GM23338 (cell line): ENCODE measurements around the gene CNPY2. TPM values are rescaled to one million over a fixed set of nuclear protein-coding genes. Genes with fewer than 3 reads are reported as not detected.

ENCODE experiments used
- ATAC-seq: fragments of 200-7000 bp; cut with Tn5 transposase; 3 replicates; pipeline ENCODE4 v1.9.1; 2020
- DNase-seq: peaks from one replicate; pipeline ENCODE4 v3.0.0-alpha.2; 2015; ENCODE audit warnings: low spot score
- H2AFZ ChIP-seq: fragments of 200-600 bp; sonication (generic); 2 replicates; pipeline ENCODE4 v1.8.0; 2016; ENCODE audit warnings: antibody characterized with exemption, mild to moderate bottlenecking, moderate library complexity
- H3F3A ChIP-seq: fragments of 200-600 bp; sonication (generic); replicated peaks from 2 replicates; pipeline ENCODE4 v1.8.0; 2017; ENCODE audit warnings: antibody characterized with exemption, mixed run types, low read depth
- H3K27ac ChIP-seq: fragments of 200-600 bp; sonication (generic); 2 replicates; pipeline ENCODE4 v1.6.1; 2016; ENCODE audit warnings: low read depth
- H3K27me3 ChIP-seq: fragments of 200-600 bp; sonication (generic); 2 replicates; pipeline ENCODE4 v1.8.0; 2016; ENCODE audit warnings: mild to moderate bottlenecking, mixed run types, moderate library complexity; ENCODE audit not compliant: insufficient read depth
- H3K36me3 ChIP-seq: fragments of 200-600 bp; sonication (generic); 2 replicates; pipeline ENCODE4 v1.8.0; 2016; ENCODE audit warnings: mild to moderate bottlenecking; ENCODE audit not compliant: insufficient read depth
- H3K4me1 ChIP-seq: fragments of 200-600 bp; sonication (generic); 2 replicates; pipeline ENCODE4 v1.8.0; 2016; ENCODE audit warnings: mild to moderate bottlenecking, moderate library complexity; ENCODE audit not compliant: insufficient read depth
- H3K4me2 ChIP-seq: fragments of 200-600 bp; sonication (generic); 2 replicates; pipeline ENCODE4 v1.7.1; 2017; ENCODE audit warnings: mixed run types
- H3K4me3 ChIP-seq: fragments of 200-600 bp; sonication (generic); 2 replicates; pipeline ENCODE4 v1.6.1; 2016; ENCODE audit warnings: mixed run types
- H3K79me2 ChIP-seq: fragments of 200-600 bp; sonication (generic); replicated peaks from 2 replicates; pipeline ENCODE4 v1.8.0; 2017; ENCODE audit warnings: mild to moderate bottlenecking; ENCODE audit not compliant: insufficient read depth
- H3K9me2 ChIP-seq: fragments of 200-600 bp; sonication (generic); 2 replicates; pipeline ENCODE4 v1.8.0; 2017; ENCODE audit not compliant: insufficient read depth
- H4K20me1 ChIP-seq: fragments of 200-600 bp; sonication (generic); replicated peaks from 2 replicates; pipeline ENCODE4 v1.8.0; 2017; ENCODE audit warnings: mild to moderate bottlenecking; ENCODE audit not compliant: insufficient read depth
- H3K27ac Mint-ChIP-seq: 2 replicates; pipeline ENCODE4 v1.8.0; 2020; ENCODE audit warnings: inconsistent platforms, mild to moderate bottlenecking, moderate library complexity, mixed read lengths
- H3K27me3 Mint-ChIP-seq: 3 replicates; pipeline ENCODE4 v1.8.0; 2022; ENCODE audit warnings: low read depth, mild to moderate bottlenecking, moderate library complexity, mixed read lengths, inconsistent platforms; ENCODE audit not compliant: insufficient read depth, poor library complexity
- H3K36me3 Mint-ChIP-seq: 3 replicates; pipeline ENCODE4 v1.8.0; 2021; ENCODE audit warnings: low read depth, mild to moderate bottlenecking, inconsistent platforms, moderate library complexity, mixed read lengths
- H3K4me1 Mint-ChIP-seq: 3 replicates; pipeline ENCODE4 v1.8.0; 2020; ENCODE audit warnings: mild to moderate bottlenecking, inconsistent platforms, mixed read lengths
- H3K4me3 Mint-ChIP-seq: 3 replicates; pipeline ENCODE4 v1.8.0; 2021; ENCODE audit warnings: moderate library complexity, mild to moderate bottlenecking, inconsistent platforms, mixed read lengths
- H3K9me3 Mint-ChIP-seq: 3 replicates; pipeline ENCODE4 v1.8.0; 2020; ENCODE audit warnings: moderate library complexity, mild to moderate bottlenecking, inconsistent platforms, mixed read lengths
- NANOG ChIP-seq: IDR thresholded peaks from 2 replicates; pipeline ENCODE4 v1.6.1; 2016; ENCODE audit warnings: antibody characterized with exemption, borderline replicate concordance
- STAT1 ChIP-seq: IDR thresholded peaks from one replicate; pipeline ENCODE4 v1.6.1; 2016; ENCODE audit warnings: antibody characterized with exemption; ENCODE audit not compliant: unreplicated experiment
- ZNF331 ChIP-seq: fragments of 250-450 bp; sonication (Bioruptor Pico); IDR thresholded peaks from 2 replicates; pipeline ENCODE4 v1.5.0; 2020; ENCODE audit warnings: low read depth, mild to moderate bottlenecking, moderate library complexity
- polyA plus RNA-seq: library from polyadenylated mRNA; unstranded; fragments of >200 nt; fragmentation: Nextera tagmentation; extraction: Ambion mirVana; gene quantifications from 2 replicates; pipeline ENCODE4 v1.2.1, GENCODE V29; 2016
- total RNA-seq: library from RNA; depleted of rRNA; stranded (reverse); fragments of >200 nt; shearing (Covaris generic); gene quantifications from 2 replicates; pipeline ENCODE4 v1.2.3, GENCODE V29; 2014
- TF ChIP-seq, protein P1 (sequence below): IDR thresholded peaks from 2 replicates; pipeline ENCODE4 v1.6.1; 2016; ENCODE audit warnings: antibody characterized with exemption
- TF ChIP-seq, protein P2 (sequence below), 2 experiments: fragments of 200-600 bp in 1 of 2; sonication (generic) in 1 of 2; conservative IDR thresholded peaks; 2 replicates each; pipeline versions ENCODE4 v1.5.1 to v1.6.1; 2016 to 2017; ENCODE audit warnings: antibody characterized with exemption in 2 of 2, low read depth in 2 of 2, mild to moderate bottlenecking in 2 of 2, moderate library complexity in 1 of 2

Gene CNPY2
- total and polyA plus RNA-seq, 2 experiments from 2014 or later = 119 to 316 TPM

DNA sequence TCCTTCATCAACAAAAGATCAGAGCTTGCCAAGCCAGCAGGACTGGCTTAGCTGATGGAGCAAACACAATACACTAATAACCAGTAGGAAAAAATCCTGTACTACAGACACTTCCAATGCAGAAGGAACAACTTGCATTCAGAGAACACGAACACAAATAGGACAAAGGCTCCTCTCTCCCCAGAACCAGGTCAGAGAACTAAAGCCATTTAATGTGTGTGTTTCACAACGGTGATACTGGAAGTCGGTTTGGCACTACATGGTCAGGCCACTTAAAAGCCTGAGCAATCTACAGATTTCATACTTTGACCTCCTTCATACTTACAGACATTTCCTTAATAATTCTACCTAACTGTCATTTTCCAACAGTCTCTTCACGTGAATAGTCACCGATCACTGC is 22.0 kb downstream of the CNPY2 start:
- H3K4me3 Mint-ChIP-seq = no peak overlapping the region
- peaks cover 6% of the 10 kb centered on the region; the same call in 1 of the 3 replicates for H3K4me1 Mint-ChIP-seq
- ATAC-seq (no peak), DNase-seq (no peak)
- no peak overlapping the region for H3K4me2 ChIP-seq
- H3F3A ChIP-seq = peaks cover 8% of the 10 kb centered on the region; the same call in 1 of the 2 replicates
- H2AFZ ChIP-seq = no peak overlapping the region
- H3K27me3 ChIP-seq = no peaks in the 10 kb centered on the region
- H3K27ac Mint-ChIP-seq = no peak overlapping the region
- H4K20me1 ChIP-seq = peaks cover 10% of the 10 kb centered on the region
- TF ChIP-seq, protein P1, sequence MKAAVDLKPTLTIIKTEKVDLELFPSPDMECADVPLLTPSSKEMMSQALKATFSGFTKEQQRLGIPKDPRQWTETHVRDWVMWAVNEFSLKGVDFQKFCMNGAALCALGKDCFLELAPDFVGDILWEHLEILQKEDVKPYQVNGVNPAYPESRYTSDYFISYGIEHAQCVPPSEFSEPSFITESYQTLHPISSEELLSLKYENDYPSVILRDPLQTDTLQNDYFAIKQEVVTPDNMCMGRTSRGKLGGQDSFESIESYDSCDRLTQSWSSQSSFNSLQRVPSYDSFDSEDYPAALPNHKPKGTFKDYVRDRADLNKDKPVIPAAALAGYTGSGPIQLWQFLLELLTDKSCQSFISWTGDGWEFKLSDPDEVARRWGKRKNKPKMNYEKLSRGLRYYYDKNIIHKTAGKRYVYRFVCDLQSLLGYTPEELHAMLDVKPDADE = no peak
- peaks cover 6% of the 10 kb centered on the region for H3K4me1 ChIP-seq
- H3K27ac ChIP-seq = no peak overlapping the region
- peaks cover 7% of the 10 kb centered on the region for H3K27me3 Mint-ChIP-seq
- H3K9me2 ChIP-seq = no peaks in the 10 kb centered on the region
- H3K9me3 Mint-ChIP-seq = no peaks in the 10 kb centered on the region
- peaks cover 40% of the 10 kb centered on the region for H3K36me3 Mint-ChIP-seq
- peaks cover 14% of the 10 kb centered on the region; the same call in 1 of the 2 replicates for H3K36me3 ChIP-seq
- H3K4me3 ChIP-seq = no peak overlapping the region
- peaks cover 100% of the 10 kb centered on the region for H3K79me2 ChIP-seq

DNA sequence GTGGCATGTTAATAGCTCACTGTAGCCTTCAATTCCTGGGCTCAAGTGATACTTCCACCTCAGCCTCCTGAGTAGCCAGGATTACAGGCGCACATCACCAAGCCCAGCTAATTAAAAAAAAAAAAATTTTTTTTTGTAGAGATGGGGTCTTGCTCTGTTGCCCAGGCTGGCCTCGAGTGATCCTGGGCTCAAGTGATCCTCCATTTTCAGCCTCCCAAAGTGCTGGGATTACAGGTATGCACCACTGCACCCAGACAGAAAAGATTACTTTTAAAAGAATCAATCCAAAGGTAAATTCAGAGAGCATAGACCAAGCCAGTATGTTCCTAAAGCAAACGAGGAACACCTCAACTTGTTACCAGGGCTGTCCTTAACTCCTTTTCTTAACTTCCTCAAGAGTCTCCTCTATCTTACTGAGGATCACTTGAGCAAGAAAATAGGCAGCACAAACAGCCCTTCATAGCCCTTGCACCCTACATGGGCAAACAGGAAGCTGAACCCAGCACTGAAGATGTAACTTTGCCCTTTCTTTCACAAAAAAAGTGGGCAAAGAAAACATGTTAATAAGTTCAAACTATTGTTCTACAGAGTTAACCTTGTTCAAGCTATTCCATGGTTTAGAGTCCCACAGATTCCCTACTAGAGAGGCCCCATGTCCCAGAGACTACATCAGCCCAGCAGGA is 26.9 kb downstream of the CNPY2 start:
- Histone ChIP-seq H3K27ac (no peak overlapping the region; the same call in 1 of the 2 replicates), H3K4me1 (peaks cover 13% of the 10 kb centered on the region), H3K4me3 (no peak overlapping the region), H3F3A (peaks cover 23% of the 10 kb centered on the region; the same call in 1 of the 2 replicates), H3K79me2 (peaks cover 55% of the 10 kb centered on the region), H3K36me3 (peaks cover 14% of the 10 kb centered on the region), H3K27me3 (no peaks in the 10 kb centered on the region), H3K9me2 (no peaks in the 10 kb centered on the region), H2AFZ (no peak overlapping the region), H4K20me1 (no peaks in the 10 kb centered on the region; the same call in 1 of the 2 replicates), H3K4me2 (no peak overlapping the region)
- no peak for TF ChIP-seq STAT1
- no peak for TF ChIP-seq ZNF331
- TF ChIP-seq, protein P2, sequence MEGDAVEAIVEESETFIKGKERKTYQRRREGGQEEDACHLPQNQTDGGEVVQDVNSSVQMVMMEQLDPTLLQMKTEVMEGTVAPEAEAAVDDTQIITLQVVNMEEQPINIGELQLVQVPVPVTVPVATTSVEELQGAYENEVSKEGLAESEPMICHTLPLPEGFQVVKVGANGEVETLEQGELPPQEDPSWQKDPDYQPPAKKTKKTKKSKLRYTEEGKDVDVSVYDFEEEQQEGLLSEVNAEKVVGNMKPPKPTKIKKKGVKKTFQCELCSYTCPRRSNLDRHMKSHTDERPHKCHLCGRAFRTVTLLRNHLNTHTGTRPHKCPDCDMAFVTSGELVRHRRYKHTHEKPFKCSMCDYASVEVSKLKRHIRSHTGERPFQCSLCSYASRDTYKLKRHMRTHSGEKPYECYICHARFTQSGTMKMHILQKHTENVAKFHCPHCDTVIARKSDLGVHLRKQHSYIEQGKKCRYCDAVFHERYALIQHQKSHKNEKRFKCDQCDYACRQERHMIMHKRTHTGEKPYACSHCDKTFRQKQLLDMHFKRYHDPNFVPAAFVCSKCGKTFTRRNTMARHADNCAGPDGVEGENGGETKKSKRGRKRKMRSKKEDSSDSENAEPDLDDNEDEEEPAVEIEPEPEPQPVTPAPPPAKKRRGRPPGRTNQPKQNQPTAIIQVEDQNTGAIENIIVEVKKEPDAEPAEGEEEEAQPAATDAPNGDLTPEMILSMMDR (conservative IDR thresholded peaks at IDR 0.05; ENCODE audit: low read depth in 2 of 2) = no peak
- TF ChIP-seq, protein P1 = no peak
- no peak for TF ChIP-seq NANOG
- ATAC-seq (no peak), DNase-seq (no peak)
- H3K4me3 Mint-ChIP-seq = no peak overlapping the region
- H3K4me1 Mint-ChIP-seq = peaks cover 9% of the 10 kb centered on the region
- no peak overlapping the region for H3K27ac Mint-ChIP-seq
- no peaks in the 10 kb centered on the region for H3K9me3 Mint-ChIP-seq
- peaks cover 5% of the 10 kb centered on the region for H3K27me3 Mint-ChIP-seq
- peaks cover 36% of the 10 kb centered on the region for H3K36me3 Mint-ChIP-seq
